ENCODE measurements around the gene CHRM2. TPM values are rescaled to one million over a fixed set of nuclear protein-coding genes. Genes with fewer than 3 reads are reported as not detected.

Gene CHRM2
- polyA plus RNA-seq, 2 of the 4 experiments (the other 2 are of a cell fraction), result not detected

GRCh38 chr7:136956232-136956631 is 87.8 kb downstream of the CHRM2 start:
- ChIA-PET CTCF (no interaction called here), POLR2A (no interaction called here)
- ATAC-seq (no peak), FAIRE-seq (no peak), DNase-seq (ENCODE audit: low read depth in 1 of 2, low spot score in 1 of 2) (no peak)
- Histone ChIP-seq H3K27ac (no peak overlapping the region), H3K4me3 (no peak overlapping the region), H3K4me2 (no peak overlapping the region), H3K9me3 (no peaks in the 10 kb centered on the region), H3K4me1 (no peaks in the 10 kb centered on the region)
- no peak for TF ChIP-seq FOSB (CRISPR knock-in tag; IDR thresholded peaks at IDR 0.05)
- no peak for TF ChIP-seq ZSCAN20 (CRISPR knock-in tag; IDR thresholded peaks at IDR 0.05)
- no peak for TF ChIP-seq FOXS1 (CRISPR knock-in tag; IDR thresholded peaks at IDR 0.05)
- TF ChIP-seq RCOR1 (IDR thresholded peaks at IDR 0.05; ENCODE audit: low read depth, low read length), result no peak
- TF ChIP-seq HDAC2 (IDR thresholded peaks at IDR 0.05), result no peak
- TF ChIP-seq POLR2A (IDR thresholded peaks at IDR 0.05; ENCODE audit: low read length), result no peak
- TF ChIP-seq BCL3 (IDR thresholded peaks at IDR 0.05), result no peak
- no peak for TF ChIP-seq CTCF (IDR thresholded peaks at IDR 0.05)
- no peak for TF ChIP-seq NFE2L2 (conservative IDR thresholded peaks at IDR 0.05; ENCODE audit: low read length)
- TF ChIP-seq HMGXB4 (CRISPR knock-in tag; IDR thresholded peaks at IDR 0.05; ENCODE audit: borderline replicate concordance), result no peak
- WGBS (ENCODE audit: missing lambda C conversion rate), result 8% methylated on average over 1 of the region's 1 CpG

GRCh38 chr7:136956671-136957070 is 88.2 kb downstream of the CHRM2 start:
- H3K4me2 ChIP-seq, result no peak overlapping the region
- H3K27ac ChIP-seq, result no peak overlapping the region
- CTCF ChIA-PET, result no interaction called here
- 18% methylated on average over 3 of the region's 3 CpGs for WGBS (ENCODE audit: missing lambda C conversion rate)
- H3K4me1 ChIP-seq, result no peaks in the 10 kb centered on the region
- POLR2A ChIA-PET, result no interaction called here
- DNase-seq (ENCODE audit: low read depth in 1 of 2, low spot score in 1 of 2), result no peak
- no peak for ATAC-seq
- FAIRE-seq, result no peak
- no peak for TF ChIP-seq HOXB5 (CRISPR knock-in tag; IDR thresholded peaks at IDR 0.05)
- TF ChIP-seq CBX8 (IDR thresholded peaks at IDR 0.05), result no peak
- TF ChIP-seq SMC3 (IDR thresholded peaks at IDR 0.05), result no peak
- no peak for TF ChIP-seq TFCP2L1 (CRISPR knock-in tag; IDR thresholded peaks at IDR 0.05)
- no peak for TF ChIP-seq HOXB13 (CRISPR knock-in tag; IDR thresholded peaks at IDR 0.05; ENCODE audit: low read depth)
- TF ChIP-seq BHLHE40 (IDR thresholded peaks at IDR 0.05; ENCODE audit: low read depth, low read length), result no peak
- no peak for TF ChIP-seq HES2 (IDR thresholded peaks at IDR 0.05)
- no peak for TF ChIP-seq ZNF302 (CRISPR knock-in tag; IDR thresholded peaks at IDR 0.05)
- TF ChIP-seq MAZ (IDR thresholded peaks at IDR 0.05; ENCODE audit: borderline replicate concordance, low read depth, low read length), result no peak
- no peak for TF ChIP-seq HOXA7 (CRISPR knock-in tag; IDR thresholded peaks at IDR 0.05)
- H3K9me3 ChIP-seq, result no peaks in the 10 kb centered on the region
- H3K4me3 ChIP-seq, result no peak overlapping the region

- WGBS (ENCODE audit: missing lambda C conversion rate), result 1% methylated on average over 2 of the region's 2 CpGs
- Histone ChIP-seq H3K4me3 (no peak overlapping the region), H3K27ac (no peak overlapping the region), H3K9me3 (no peaks in the 10 kb centered on the region), H3K4me1 (no peaks in the 10 kb centered on the region), H3K4me2 (no peak overlapping the region)
- TF ChIP-seq CBX8 (IDR thresholded peaks at IDR 0.05) (no peak), FOXS1 (CRISPR knock-in tag; IDR thresholded peaks at IDR 0.05) (no peak), BHLHE40 (IDR thresholded peaks at IDR 0.05; ENCODE audit: low read depth, low read length) (no peak), SREBF2 (IDR thresholded peaks at IDR 0.05) (no peak), JUN (IDR thresholded peaks at IDR 0.05) (no peak), JUNB (IDR thresholded peaks at IDR 0.05) (no peak), ATOH8 (CRISPR knock-in tag; IDR thresholded peaks at IDR 0.05; ENCODE audit: low read depth) (no peak), TP53 (CRISPR knock-in tag; IDR thresholded peaks at IDR 0.05) (no peak), NR3C1 (IDR thresholded peaks at IDR 0.05) (no peak), RARB (CRISPR knock-in tag; IDR thresholded peaks at IDR 0.05) (no peak), MAZ (IDR thresholded peaks at IDR 0.05; ENCODE audit: borderline replicate concordance, low read depth, low read length) (no peak), EHMT2 (IDR thresholded peaks at IDR 0.05; ENCODE audit: low read depth) (no peak), HOXB13 (CRISPR knock-in tag; IDR thresholded peaks at IDR 0.05; ENCODE audit: low read depth) (no peak), BCL3 (IDR thresholded peaks at IDR 0.05) (no peak), POLR2AphosphoS2 (conservative IDR thresholded peaks at IDR 0.05; ENCODE audit: low read length) (no peak)
- CTCF ChIA-PET, result no interaction called here
- FAIRE-seq, result no peak
- POLR2A ChIA-PET, result no interaction called here
- ATAC-seq, result no peak
- no peak for DNase-seq (ENCODE audit: low read depth in 1 of 2, low spot score in 1 of 2)
Measured at GRCh38 chr7:136957391-136957790, 88.9 kb downstream of the CHRM2 start.

Measured in A549 (cell line).